Parathyroid adenoma (tissue), 2 donors: ENCODE measurements around the gene SDK2.

Source experiments
- H2AFZ ChIP-seq: fragments of 300-600 bp; sonication (generic); one replicate; pipeline ENCODE4 v1.7.0; 2017; ENCODE audit warnings: antibody characterized with exemption, mild to moderate bottlenecking
- H3K27ac ChIP-seq: fragments of 300-600 bp; sonication (generic); one replicate; pipeline ENCODE4 v1.7.0; 2017
- H3K27me3 ChIP-seq: fragments of 300-600 bp; sonication (generic); one replicate; pipeline ENCODE4 v1.7.0; 2017; ENCODE audit warnings: low read length; ENCODE audit not compliant: control insufficient read depth, insufficient read depth
- H3K36me3 ChIP-seq: fragments of 300-600 bp; sonication (generic); one replicate; pipeline ENCODE4 v1.7.0; 2017; ENCODE audit warnings: low read length; ENCODE audit not compliant: control insufficient read depth, insufficient read depth
- H3K4me1 ChIP-seq: fragments of 300-600 bp; sonication (generic); one replicate; pipeline ENCODE4 v1.7.0; 2017; ENCODE audit warnings: control low read depth
- H3K4me2 ChIP-seq: fragments of 300-600 bp; sonication (generic); one replicate; pipeline ENCODE4 v1.7.0; 2017; ENCODE audit warnings: low read length
- H3K4me3 ChIP-seq: fragments of 300-600 bp; sonication (generic); one replicate; pipeline ENCODE4 v1.7.0; 2017; ENCODE audit warnings: low read depth, low read length
- H3K79me2 ChIP-seq: fragments of 300-600 bp; sonication (generic); one replicate; pipeline ENCODE4 v1.7.0; 2017; ENCODE audit warnings: control low read depth
- H3K9ac ChIP-seq: fragments of 300-600 bp; sonication (generic); one replicate; pipeline ENCODE4 v1.7.0; 2017; ENCODE audit warnings: mild to moderate bottlenecking
- H3K9me3 ChIP-seq: fragments of 300-600 bp; sonication (generic); one replicate; pipeline ENCODE4 v1.7.0; 2017; ENCODE audit warnings: low read length; ENCODE audit not compliant: control insufficient read depth
- TF ChIP-seq, protein P1 (sequence below): fragments of 300-600 bp; sonication (generic); IDR thresholded peaks from one replicate; pipeline ENCODE4 v1.7.0; 2017; ENCODE audit warnings: antibody characterized with exemption, mild to moderate bottlenecking
- donor health status: primary hyperparathyroidism.

The SDK2 gene

DNA sequence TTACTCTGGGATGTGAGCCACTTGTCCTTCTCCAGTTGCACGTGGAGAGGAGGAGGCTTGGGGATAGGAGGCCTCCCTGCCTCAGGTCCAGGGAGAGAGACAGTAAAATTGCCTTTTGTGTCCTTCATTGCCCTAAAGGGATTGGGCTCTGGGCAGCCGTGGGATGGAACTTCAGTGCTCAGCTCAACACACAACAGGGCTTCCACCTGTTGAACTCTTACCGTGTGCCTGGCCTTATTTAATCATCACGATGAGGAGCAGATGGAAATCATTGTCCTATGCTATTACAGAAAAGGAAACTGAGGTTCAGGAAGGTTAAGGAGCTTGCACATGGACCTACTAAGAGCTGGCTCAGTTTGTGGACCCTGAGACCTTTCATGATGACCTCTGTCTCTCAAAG, 240.0 kb downstream of the SDK2 start:
- H3K4me1 ChIP-seq: no peaks in the 10 kb centered on the region
- H3K4me2 ChIP-seq: no peak overlapping the region
- H3K79me2 ChIP-seq: no peaks in the 10 kb centered on the region
- no peak overlapping the region for H3K4me3 ChIP-seq
- no peak overlapping the region for H3K9ac ChIP-seq
- H3K9me3 ChIP-seq: no peaks in the 10 kb centered on the region
- TF ChIP-seq, protein P1, sequence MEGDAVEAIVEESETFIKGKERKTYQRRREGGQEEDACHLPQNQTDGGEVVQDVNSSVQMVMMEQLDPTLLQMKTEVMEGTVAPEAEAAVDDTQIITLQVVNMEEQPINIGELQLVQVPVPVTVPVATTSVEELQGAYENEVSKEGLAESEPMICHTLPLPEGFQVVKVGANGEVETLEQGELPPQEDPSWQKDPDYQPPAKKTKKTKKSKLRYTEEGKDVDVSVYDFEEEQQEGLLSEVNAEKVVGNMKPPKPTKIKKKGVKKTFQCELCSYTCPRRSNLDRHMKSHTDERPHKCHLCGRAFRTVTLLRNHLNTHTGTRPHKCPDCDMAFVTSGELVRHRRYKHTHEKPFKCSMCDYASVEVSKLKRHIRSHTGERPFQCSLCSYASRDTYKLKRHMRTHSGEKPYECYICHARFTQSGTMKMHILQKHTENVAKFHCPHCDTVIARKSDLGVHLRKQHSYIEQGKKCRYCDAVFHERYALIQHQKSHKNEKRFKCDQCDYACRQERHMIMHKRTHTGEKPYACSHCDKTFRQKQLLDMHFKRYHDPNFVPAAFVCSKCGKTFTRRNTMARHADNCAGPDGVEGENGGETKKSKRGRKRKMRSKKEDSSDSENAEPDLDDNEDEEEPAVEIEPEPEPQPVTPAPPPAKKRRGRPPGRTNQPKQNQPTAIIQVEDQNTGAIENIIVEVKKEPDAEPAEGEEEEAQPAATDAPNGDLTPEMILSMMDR: no peak
- H3K27me3 ChIP-seq: no peaks in the 10 kb centered on the region
- H3K27ac ChIP-seq: no peak overlapping the region
- H3K36me3 ChIP-seq: no peaks in the 10 kb centered on the region
- H2AFZ ChIP-seq: no peak overlapping the region

DNA sequence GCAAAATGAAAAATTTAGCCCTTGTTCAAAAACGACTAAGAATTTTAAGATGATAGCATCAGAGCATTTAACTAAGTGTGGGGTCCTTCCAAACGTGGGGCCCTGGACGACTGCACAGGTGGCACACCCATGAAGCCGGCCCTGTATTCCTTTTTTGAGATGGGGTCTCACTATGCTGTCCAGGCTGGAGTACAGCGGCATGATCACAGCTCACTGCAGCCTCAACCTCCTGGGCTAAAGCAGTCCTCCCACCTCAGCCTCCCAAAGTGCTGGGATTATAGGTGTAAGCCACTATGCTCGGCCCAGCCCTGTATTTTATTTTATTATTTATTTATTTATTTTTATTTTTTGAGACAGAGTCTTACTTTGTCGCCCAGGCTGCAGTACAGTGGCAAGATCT, 241.8 kb downstream of the SDK2 start:
- TF ChIP-seq, protein P1: no peak
- Histone ChIP-seq H3K9ac (no peak overlapping the region), H3K4me3 (no peak overlapping the region), H3K79me2 (no peaks in the 10 kb centered on the region), H2AFZ (no peak overlapping the region), H3K36me3 (no peaks in the 10 kb centered on the region), H3K9me3 (no peaks in the 10 kb centered on the region), H3K4me1 (no peaks in the 10 kb centered on the region), H3K27ac (no peak overlapping the region), H3K4me2 (no peak overlapping the region), H3K27me3 (no peaks in the 10 kb centered on the region)

DNA sequence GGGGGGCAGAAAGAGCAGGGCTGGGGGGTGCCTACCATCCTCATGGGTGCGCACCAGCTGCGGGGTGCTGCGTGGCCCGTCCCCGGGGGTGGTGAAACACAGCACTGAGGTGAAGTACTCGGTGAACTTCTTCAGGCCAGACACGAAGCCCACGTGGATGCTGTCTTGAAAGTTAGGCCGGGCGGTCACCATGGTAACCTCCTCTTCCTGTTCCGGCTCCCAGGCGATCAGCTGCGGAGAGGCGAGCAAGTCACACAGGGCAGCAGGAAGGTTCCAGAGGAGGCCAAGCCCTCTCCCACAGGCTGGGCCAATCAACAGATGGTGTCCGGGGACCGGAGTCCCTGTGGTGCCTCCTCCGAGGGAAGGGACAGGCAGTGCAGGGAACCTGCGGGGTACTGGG, 242.3 kb downstream of the SDK2 start:
- Histone ChIP-seq H3K4me1 (no peaks in the 10 kb centered on the region), H3K9me3 (no peaks in the 10 kb centered on the region), H3K27ac (no peak overlapping the region), H3K4me2 (no peak overlapping the region), H3K4me3 (no peak overlapping the region), H2AFZ (no peak overlapping the region), H3K79me2 (no peaks in the 10 kb centered on the region), H3K27me3 (no peaks in the 10 kb centered on the region), H3K9ac (no peak overlapping the region), H3K36me3 (no peaks in the 10 kb centered on the region)
- TF ChIP-seq, protein P1: no peak

DNA sequence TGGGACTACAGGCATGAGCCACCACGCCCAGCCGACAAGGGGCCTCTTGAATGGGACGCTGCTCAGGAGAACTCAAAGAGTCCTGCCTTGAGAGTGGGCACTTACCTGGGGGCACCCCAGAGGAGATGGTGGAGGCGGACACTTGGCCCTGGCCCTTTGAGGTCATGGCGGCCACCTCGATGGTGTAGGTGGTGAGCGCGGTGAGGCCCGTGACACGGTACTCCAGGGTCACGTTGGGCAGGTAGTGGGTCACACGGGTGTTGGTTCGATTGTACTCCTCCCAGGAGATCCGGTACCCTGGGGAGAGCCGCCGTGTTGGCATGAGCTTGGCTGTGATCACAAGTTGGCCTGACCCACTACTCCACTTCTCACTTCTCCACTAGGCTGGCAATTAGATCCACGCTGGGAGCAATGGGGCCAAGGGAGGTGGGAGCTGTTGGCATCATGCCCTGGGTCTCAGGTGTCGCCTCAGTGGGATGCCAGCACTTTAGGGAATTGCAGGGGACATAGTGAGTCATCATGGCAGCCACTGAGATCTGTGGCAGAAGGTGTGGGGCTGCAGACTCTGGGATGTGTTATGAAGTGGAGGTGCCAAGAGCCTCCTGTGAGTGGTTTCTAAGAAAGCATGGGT, 243.2 kb downstream of the SDK2 start:
- H3K27me3 ChIP-seq: no peaks in the 10 kb centered on the region
- TF ChIP-seq, protein P1: no peak
- no peak overlapping the region for H3K9ac ChIP-seq
- H3K9me3 ChIP-seq: no peaks in the 10 kb centered on the region
- no peak overlapping the region for H3K4me3 ChIP-seq
- H3K79me2 ChIP-seq: no peaks in the 10 kb centered on the region
- no peaks in the 10 kb centered on the region for H3K36me3 ChIP-seq
- H3K4me2 ChIP-seq: no peak overlapping the region
- H3K27ac ChIP-seq: no peak overlapping the region
- no peak overlapping the region for H2AFZ ChIP-seq
- no peaks in the 10 kb centered on the region for H3K4me1 ChIP-seq

DNA sequence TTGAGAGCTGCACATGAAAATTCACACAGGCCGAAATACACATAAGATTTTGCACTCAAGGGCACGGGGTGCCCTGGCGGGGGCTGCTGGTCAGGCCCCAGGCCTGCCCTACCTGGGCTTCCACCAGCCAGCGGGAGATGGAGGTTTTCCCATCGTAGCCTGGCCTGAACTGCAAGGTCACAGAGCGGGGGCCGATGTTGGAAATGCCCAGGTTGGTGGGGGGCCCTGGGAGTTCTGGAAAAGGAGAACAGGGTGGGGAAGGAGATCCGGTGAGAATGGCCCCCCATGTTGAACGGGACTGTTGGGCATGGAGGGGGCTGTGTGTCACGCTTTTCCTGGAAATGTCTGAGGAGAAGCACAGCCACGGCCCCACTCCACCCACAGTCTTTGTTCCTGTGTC, 245.2 kb downstream of the SDK2 start:
- Histone ChIP-seq H3K79me2 (no peaks in the 10 kb centered on the region), H3K4me2 (no peak overlapping the region), H3K27ac (no peak overlapping the region), H3K4me3 (no peak overlapping the region), H3K9me3 (no peaks in the 10 kb centered on the region), H3K27me3 (no peaks in the 10 kb centered on the region), H3K9ac (no peak overlapping the region), H3K4me1 (no peaks in the 10 kb centered on the region), H2AFZ (no peak overlapping the region), H3K36me3 (no peaks in the 10 kb centered on the region)
- TF ChIP-seq, protein P1: no peak
